K562 (cell line): ENCODE measurements around the gene PDF. TPM values are rescaled to one million over a fixed set of nuclear protein-coding genes. Genes with fewer than 3 reads are reported as not detected.

Experiments used
- CEBPZ ChIP-seq: fragments of 150-350 bp; IDR thresholded peaks from 2 replicates; pipeline ENCODE4 v1.6.1; 2014; ENCODE audit warnings: low read depth, mild to moderate bottlenecking, low read length, borderline replicate concordance
- ETV5 ChIP-seq: sonication (generic); formaldehyde crosslinking; IDR thresholded peaks from 2 replicates; pipeline ENCODE4 v1.4.0; 2020; ENCODE audit warnings: low read depth, mild to moderate bottlenecking, missing genetic modification reagents
- HMGN3 ChIP-seq: IDR thresholded peaks from 2 replicates; pipeline ENCODE4 v1.6.1; 2011; ENCODE audit warnings: borderline replicate concordance, low read depth, mild to moderate bottlenecking, mixed read lengths, low read length; ENCODE audit not compliant: insufficient read length; ENCODE audit errors: extremely low read depth
- ILF3 ChIP-seq: fragments of 450-650 bp; IDR thresholded peaks from 2 replicates; pipeline ENCODE4 v1.6.1; 2018; ENCODE audit warnings: antibody characterized with exemption, mild to moderate bottlenecking, moderate library complexity, borderline replicate concordance
- MIER1 ChIP-seq: fragments of 450-650 bp; IDR thresholded peaks from 2 replicates; pipeline ENCODE4 v1.6.1; 2016; ENCODE audit warnings: antibody characterized with exemption, mild to moderate bottlenecking, low read depth
- MXI1 ChIP-seq: IDR thresholded peaks from 2 replicates; pipeline ENCODE4 v1.6.1; 2011; ENCODE audit warnings: low read depth, mild to moderate bottlenecking, improper control_type of control experiment, low read length
- SMC3 ChIP-seq: conservative IDR thresholded peaks from 2 replicates; pipeline ENCODE4 v1.6.1; 2011; ENCODE audit warnings: low read depth, low read length, improper control_type of control experiment; ENCODE audit not compliant: insufficient read depth
- XRCC3 ChIP-seq: fragments of 450-650 bp; IDR thresholded peaks from 2 replicates; pipeline ENCODE4 v1.6.1; 2017; ENCODE audit warnings: mild to moderate bottlenecking, moderate library complexity
- ZKSCAN3 ChIP-seq: fragments of 250-450 bp; sonication (Bioruptor Pico); IDR thresholded peaks from 2 replicates; pipeline ENCODE4 v1.4.0; 2020
- ZNF12 ChIP-seq: sonication (generic); formaldehyde crosslinking; IDR thresholded peaks from 2 replicates; pipeline ENCODE4 v1.4.0; 2020; ENCODE audit warnings: mild to moderate bottlenecking, missing genetic modification reagents
- ZNF224 ChIP-seq: sonication (generic); formaldehyde crosslinking; IDR thresholded peaks from 2 replicates; pipeline ENCODE4 v1.8.0; 2022; ENCODE audit warnings: mild to moderate bottlenecking, missing genetic modification reagents
- ZNF3 ChIP-seq: fragments of 250-450 bp; sonication (Bioruptor Pico); IDR thresholded peaks from 2 replicates; pipeline ENCODE4 v1.5.0; 2021; ENCODE audit warnings: mild to moderate bottlenecking, moderate library complexity
- ZNF785 ChIP-seq: fragments of 250-450 bp; sonication (Bioruptor Pico); IDR thresholded peaks from 2 replicates; pipeline ENCODE4 v1.4.0; 2020; ENCODE audit warnings: mild to moderate bottlenecking
- polyA plus RNA-seq, 8 experiments: library from polyadenylated mRNA; depleted of rRNA in 4 of 8; stranded (reverse) in 5 of 8; unstranded in 3 of 8; fragments of >200 nt; fragmentation: Nextera tagmentation in 2 of 8; fragmentation: Illumina TruSeq in 1 of 8; extraction: Ambion mirVana in 2 of 8; extraction: Trizol in 1 of 8; gene quantifications; 2 replicates each; pipeline versions ENCODE4 v1.2.1 to v1.2.3, GENCODE V29; 2011 to 2014; ENCODE audit warnings: inconsistent platforms in 1 of 8, missing spikeins in 1 of 8
- total RNA-seq, 7 experiments: library from RNA; depleted of rRNA in 6 of 7; stranded (reverse); fragments of >200 nt in 6 of 7; fragmentation: Illumina TruSeq in 2 of 7; extraction: Trizol in 2 of 7; gene quantifications; 2 replicates each; pipeline versions ENCODE4 v1.2.1 to v1.2.3, GENCODE V29; 2011 to 2021; ENCODE audit warnings: low replicate concordance in 1 of 7

Gene PDF
- total and polyA plus RNA-seq, 9 of the 15 experiments (the other 6 are each of a cell fraction or from before 2014, with no cell fraction given) = 0.15 to 72.4 (median 5.6) TPM

GRCh38 chr16:69338557-69339288, 8.3 kb upstream of the PDF start (continued):
- TF ChIP-seq MIER1 = 0 out of 2 replicates have a peak, but pooled peaks have one; percentile 60
- TF ChIP-seq ZNF224 = no peak
- no peak for TF ChIP-seq ZNF3
- TF ChIP-seq ZNF12 (CRISPR knock-in tag) = 0 out of 2 replicates have a peak, but pooled peaks have one; percentile 45
- TF ChIP-seq ZNF785 (CRISPR knock-in tag) = no peak
- TF ChIP-seq ZKSCAN3 = no peak
- no peak for TF ChIP-seq ILF3
- TF ChIP-seq XRCC3 = no peak
- no peak for TF ChIP-seq MXI1
- TF ChIP-seq SMC3 = no peak
- no peak for TF ChIP-seq CEBPZ
- peak; percentile 77 for TF ChIP-seq HMGN3
- TF ChIP-seq ETV5 (CRISPR knock-in tag) = no peak
- TF ChIP-seq, all 486 proteins: peak for 13
